WTC11 (cell line): ENCODE data around the gene FRYL. TPM values are rescaled to one million over a fixed set of nuclear protein-coding genes. Genes with fewer than 3 reads are reported as not detected.

Experiments
- ATAC-seq: fragments of 200-7000 bp; cut with Tn5 transposase; 2 replicates; pipeline ENCODE4 v1.10.0; 2021; ENCODE audit warnings: mild to moderate bottlenecking, moderate library complexity
- CTCF ChIA-PET: fragments of 300-600 bp; sonication (Branson Sonifier 250); formaldehyde crosslinking; loops from one replicate; lab custom pipeline; 2021; ENCODE audit warnings: antibody characterized with exemption; lab: Charles Lee
- POLR2A ChIA-PET: fragments of 350-600 bp; sonication (Branson Sonifier 250); formaldehyde crosslinking; loops from one replicate; lab custom pipeline; 2021; ENCODE audit warnings: antibody characterized with exemption; lab: Charles Lee
- DNase-seq: peaks from one replicate; pipeline ENCODE4 v3.0.0; 2021; ENCODE audit warnings: low spot score
- H3K27ac Mint-ChIP-seq: 2 replicates; pipeline ENCODE4 v1.8.0; 2021; ENCODE audit warnings: mixed read lengths
- H3K27me3 Mint-ChIP-seq: 2 replicates; pipeline ENCODE4 v1.8.0; 2021; ENCODE audit warnings: low read depth, mild to moderate bottlenecking, moderate library complexity, mixed read lengths
- H3K36me3 Mint-ChIP-seq: 2 replicates; pipeline ENCODE4 v1.8.0; 2021; ENCODE audit warnings: mixed read lengths
- H3K4me1 Mint-ChIP-seq: 2 replicates; pipeline ENCODE4 v1.8.0; 2022; ENCODE audit warnings: mixed read lengths
- H3K4me3 Mint-ChIP-seq: 2 replicates; pipeline ENCODE4 v1.8.0; 2021; ENCODE audit warnings: mild to moderate bottlenecking, moderate library complexity, mixed read lengths
- H3K9me3 Mint-ChIP-seq: 2 replicates; pipeline ENCODE4 v1.8.0; 2021; ENCODE audit warnings: mixed read lengths
- CBFB ChIP-seq: sonication (generic); formaldehyde crosslinking; IDR thresholded peaks from 2 replicates; pipeline ENCODE4 v1.8.1; 2022; ENCODE audit warnings: mild to moderate bottlenecking, low read depth, missing genetic modification reagents
- CREB1 ChIP-seq: sonication (generic); formaldehyde crosslinking; IDR thresholded peaks from 2 replicates; pipeline ENCODE4 v1.8.0; 2023; ENCODE audit warnings: mild to moderate bottlenecking, missing genetic modification reagents
- ELF4 ChIP-seq: sonication (generic); formaldehyde crosslinking; IDR thresholded peaks from 2 replicates; pipeline ENCODE4 v1.8.1; 2022; ENCODE audit warnings: low read depth, mild to moderate bottlenecking, moderate library complexity, missing genetic modification reagents
- FOXJ3 ChIP-seq: sonication (generic); formaldehyde crosslinking; IDR thresholded peaks from 2 replicates; pipeline ENCODE4 v1.9.0; 2021; ENCODE audit warnings: missing genetic modification reagents, mild to moderate bottlenecking, borderline replicate concordance
- FOXK1 ChIP-seq: sonication (generic); formaldehyde crosslinking; IDR thresholded peaks from 2 replicates; pipeline ENCODE4 v1.8.0; 2022; ENCODE audit warnings: mild to moderate bottlenecking, moderate library complexity, missing genetic modification reagents
- PRRX2 ChIP-seq: fragments of 250-450 bp; sonication (Bioruptor Pico); IDR thresholded peaks from 2 replicates; pipeline ENCODE4 v1.8.0; 2021; ENCODE audit warnings: mild to moderate bottlenecking
- RORB ChIP-seq: fragments of 250-450 bp; sonication (Bioruptor Pico); IDR thresholded peaks from 2 replicates; pipeline ENCODE4 v1.9.0; 2021; ENCODE audit warnings: mild to moderate bottlenecking
- TCF7 ChIP-seq: sonication (generic); formaldehyde crosslinking; IDR thresholded peaks from 2 replicates; pipeline ENCODE4 v1.8.0; 2022; ENCODE audit warnings: mild to moderate bottlenecking, low read depth, missing genetic modification reagents, moderate library complexity
- TEAD4 ChIP-seq: sonication (generic); formaldehyde crosslinking; IDR thresholded peaks from 2 replicates; pipeline ENCODE4 v1.8.0; 2022; ENCODE audit warnings: mild to moderate bottlenecking, missing genetic modification reagents
- ZNF232 ChIP-seq: sonication (generic); formaldehyde crosslinking; IDR thresholded peaks from 2 replicates; pipeline ENCODE4 v1.8.0; 2022; ENCODE audit warnings: mild to moderate bottlenecking, missing genetic modification reagents
- ZNF425 ChIP-seq: fragments of 250-450 bp; sonication (Bioruptor Pico); conservative IDR thresholded peaks from 2 replicates; pipeline ENCODE4 v1.9.0; 2021; ENCODE audit warnings: mild to moderate bottlenecking
- ZSCAN18 ChIP-seq: fragments of 250-450 bp; sonication (Bioruptor Pico); IDR thresholded peaks from 2 replicates; pipeline ENCODE4 v2.1.2; 2022; ENCODE audit warnings: mild to moderate bottlenecking, moderate library complexity
- total RNA-seq: library from RNA; stranded (reverse); gene quantifications from 3 replicates; pipeline ENCODE4 v1.2.3, GENCODE V29; 2021
- TF ChIP-seq, protein P1 (sequence below): sonication (generic); formaldehyde crosslinking; IDR thresholded peaks from 2 replicates; pipeline ENCODE4 v1.8.1; 2023; ENCODE audit warnings: mild to moderate bottlenecking, missing genetic modification reagents
- TF ChIP-seq, protein P2 (sequence below): sonication (generic); formaldehyde crosslinking; conservative IDR thresholded peaks from 2 replicates; pipeline ENCODE4 v1.8.1; 2022; ENCODE audit warnings: mild to moderate bottlenecking, missing genetic modification reagents
- TF ChIP-seq, protein P3 (sequence below): sonication (generic); formaldehyde crosslinking; IDR thresholded peaks from 2 replicates; pipeline ENCODE4 v1.8.1; 2022; ENCODE audit warnings: low read depth, missing genetic modification reagents, borderline replicate concordance
- TF ChIP-seq, protein P4 (sequence below): sonication (generic); formaldehyde crosslinking; IDR thresholded peaks from 2 replicates; pipeline ENCODE4 v1.8.0; 2022; ENCODE audit warnings: missing genetic modification reagents
- TF ChIP-seq, protein P5 (sequence below): sonication (generic); formaldehyde crosslinking; IDR thresholded peaks from 2 replicates; pipeline ENCODE4 v1.8.0; 2022; ENCODE audit warnings: mild to moderate bottlenecking, missing genetic modification reagents

FRYL gene
- total RNA-seq, 1 experiment from 2014 or later, result 38.7 TPM

DNA sequence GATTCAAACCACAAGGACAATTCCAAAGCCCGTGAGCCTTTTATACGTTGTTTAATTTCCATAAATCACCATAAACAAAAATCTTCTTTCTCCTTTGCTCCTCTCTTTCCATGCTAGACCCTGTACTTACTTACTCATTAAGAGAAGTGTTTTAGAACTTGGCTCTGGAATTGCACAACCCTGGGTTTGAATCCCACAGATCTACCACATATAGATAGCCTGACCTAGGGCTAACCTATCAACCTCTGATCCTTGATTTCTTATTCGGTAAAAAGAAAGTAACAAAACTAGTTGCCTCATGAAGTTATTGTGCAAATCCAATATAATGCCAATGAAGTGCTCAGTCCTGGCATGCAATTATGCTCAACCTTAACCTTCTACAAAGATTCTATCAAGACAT is 221.3 kb downstream of the FRYL start:
- peaks cover 45% of the 10 kb centered on the region for H3K36me3 Mint-ChIP-seq
- H3K9me3 Mint-ChIP-seq, result peaks cover 10% of the 10 kb centered on the region
- DNase-seq (no peak), ATAC-seq (no peak)
- no peak overlapping the region for H3K27ac Mint-ChIP-seq
- H3K4me1 Mint-ChIP-seq, result no peaks in the 10 kb centered on the region
- TF ChIP-seq, protein P1, sequence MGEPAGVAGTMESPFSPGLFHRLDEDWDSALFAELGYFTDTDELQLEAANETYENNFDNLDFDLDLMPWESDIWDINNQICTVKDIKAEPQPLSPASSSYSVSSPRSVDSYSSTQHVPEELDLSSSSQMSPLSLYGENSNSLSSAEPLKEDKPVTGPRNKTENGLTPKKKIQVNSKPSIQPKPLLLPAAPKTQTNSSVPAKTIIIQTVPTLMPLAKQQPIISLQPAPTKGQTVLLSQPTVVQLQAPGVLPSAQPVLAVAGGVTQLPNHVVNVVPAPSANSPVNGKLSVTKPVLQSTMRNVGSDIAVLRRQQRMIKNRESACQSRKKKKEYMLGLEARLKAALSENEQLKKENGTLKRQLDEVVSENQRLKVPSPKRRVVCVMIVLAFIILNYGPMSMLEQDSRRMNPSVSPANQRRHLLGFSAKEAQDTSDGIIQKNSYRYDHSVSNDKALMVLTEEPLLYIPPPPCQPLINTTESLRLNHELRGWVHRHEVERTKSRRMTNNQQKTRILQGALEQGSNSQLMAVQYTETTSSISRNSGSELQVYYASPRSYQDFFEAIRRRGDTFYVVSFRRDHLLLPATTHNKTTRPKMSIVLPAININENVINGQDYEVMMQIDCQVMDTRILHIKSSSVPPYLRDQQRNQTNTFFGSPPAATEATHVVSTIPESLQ, result no peak
- TF ChIP-seq ZNF425, result no peak
- no peak for TF ChIP-seq PRRX2 (CRISPR knock-in tag)
- TF ChIP-seq, protein P2, sequence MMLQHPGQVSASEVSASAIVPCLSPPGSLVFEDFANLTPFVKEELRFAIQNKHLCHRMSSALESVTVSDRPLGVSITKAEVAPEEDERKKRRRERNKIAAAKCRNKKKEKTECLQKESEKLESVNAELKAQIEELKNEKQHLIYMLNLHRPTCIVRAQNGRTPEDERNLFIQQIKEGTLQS, result no peak
- ChIA-PET POLR2A (no interaction called here), CTCF (no interaction called here)
- no peak overlapping the region for H3K4me3 Mint-ChIP-seq
- no peaks in the 10 kb centered on the region for H3K27me3 Mint-ChIP-seq

- H3K9me3 Mint-ChIP-seq, result peaks cover 10% of the 10 kb centered on the region
- H3K36me3 Mint-ChIP-seq, result peaks cover 49% of the 10 kb centered on the region
- CTCF ChIA-PET, result interaction anchor here (0.8 to 1.7 kb wide), 6 partner anchors 9 to 223 kb away, joined by 3 to 14 read pairs (median 4); no protein-coding TSS in a partner anchor
- H3K27me3 Mint-ChIP-seq, result no peaks in the 10 kb centered on the region
- no peak for TF ChIP-seq TCF7 (CRISPR knock-in tag)
- TF ChIP-seq FOXK1 (CRISPR knock-in tag), result no peak
- no peak for TF ChIP-seq ZSCAN18 (CRISPR knock-in tag)
- no peak for TF ChIP-seq FOXJ3
- TF ChIP-seq, protein P3, sequence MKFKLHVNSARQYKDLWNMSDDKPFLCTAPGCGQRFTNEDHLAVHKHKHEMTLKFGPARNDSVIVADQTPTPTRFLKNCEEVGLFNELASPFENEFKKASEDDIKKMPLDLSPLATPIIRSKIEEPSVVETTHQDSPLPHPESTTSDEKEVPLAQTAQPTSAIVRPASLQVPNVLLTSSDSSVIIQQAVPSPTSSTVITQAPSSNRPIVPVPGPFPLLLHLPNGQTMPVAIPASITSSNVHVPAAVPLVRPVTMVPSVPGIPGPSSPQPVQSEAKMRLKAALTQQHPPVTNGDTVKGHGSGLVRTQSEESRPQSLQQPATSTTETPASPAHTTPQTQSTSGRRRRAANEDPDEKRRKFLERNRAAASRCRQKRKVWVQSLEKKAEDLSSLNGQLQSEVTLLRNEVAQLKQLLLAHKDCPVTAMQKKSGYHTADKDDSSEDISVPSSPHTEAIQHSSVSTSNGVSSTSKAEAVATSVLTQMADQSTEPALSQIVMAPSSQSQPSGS, result no peak
- TF ChIP-seq ELF4 (CRISPR knock-in tag), result no peak
- no peak for TF ChIP-seq RORB (CRISPR knock-in tag)
- TF ChIP-seq, protein P4, sequence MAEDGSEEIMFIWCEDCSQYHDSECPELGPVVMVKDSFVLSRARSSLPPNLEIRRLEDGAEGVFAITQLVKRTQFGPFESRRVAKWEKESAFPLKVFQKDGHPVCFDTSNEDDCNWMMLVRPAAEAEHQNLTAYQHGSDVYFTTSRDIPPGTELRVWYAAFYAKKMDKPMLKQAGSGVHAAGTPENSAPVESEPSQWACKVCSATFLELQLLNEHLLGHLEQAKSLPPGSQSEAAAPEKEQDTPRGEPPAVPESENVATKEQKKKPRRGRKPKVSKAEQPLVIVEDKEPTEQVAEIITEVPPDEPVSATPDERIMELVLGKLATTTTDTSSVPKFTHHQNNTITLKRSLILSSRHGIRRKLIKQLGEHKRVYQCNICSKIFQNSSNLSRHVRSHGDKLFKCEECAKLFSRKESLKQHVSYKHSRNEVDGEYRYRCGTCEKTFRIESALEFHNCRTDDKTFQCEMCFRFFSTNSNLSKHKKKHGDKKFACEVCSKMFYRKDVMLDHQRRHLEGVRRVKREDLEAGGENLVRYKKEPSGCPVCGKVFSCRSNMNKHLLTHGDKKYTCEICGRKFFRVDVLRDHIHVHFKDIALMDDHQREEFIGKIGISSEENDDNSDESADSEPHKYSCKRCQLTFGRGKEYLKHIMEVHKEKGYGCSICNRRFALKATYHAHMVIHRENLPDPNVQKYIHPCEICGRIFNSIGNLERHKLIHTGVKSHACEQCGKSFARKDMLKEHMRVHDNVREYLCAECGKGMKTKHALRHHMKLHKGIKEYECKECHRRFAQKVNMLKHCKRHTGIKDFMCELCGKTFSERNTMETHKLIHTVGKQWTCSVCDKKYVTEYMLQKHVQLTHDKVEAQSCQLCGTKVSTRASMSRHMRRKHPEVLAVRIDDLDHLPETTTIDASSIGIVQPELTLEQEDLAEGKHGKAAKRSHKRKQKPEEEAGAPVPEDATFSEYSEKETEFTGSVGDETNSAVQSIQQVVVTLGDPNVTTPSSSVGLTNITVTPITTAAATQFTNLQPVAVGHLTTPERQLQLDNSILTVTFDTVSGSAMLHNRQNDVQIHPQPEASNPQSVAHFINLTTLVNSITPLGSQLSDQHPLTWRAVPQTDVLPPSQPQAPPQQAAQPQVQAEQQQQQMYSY (CRISPR knock-in tag), result no peak
- no peak for TF ChIP-seq CREB1 (CRISPR knock-in tag)
- no peak for TF ChIP-seq ZNF232
- TF ChIP-seq TEAD4 (CRISPR knock-in tag), result no peak
- no peak for TF ChIP-seq CBFB (CRISPR knock-in tag)
- TF ChIP-seq, protein P5, sequence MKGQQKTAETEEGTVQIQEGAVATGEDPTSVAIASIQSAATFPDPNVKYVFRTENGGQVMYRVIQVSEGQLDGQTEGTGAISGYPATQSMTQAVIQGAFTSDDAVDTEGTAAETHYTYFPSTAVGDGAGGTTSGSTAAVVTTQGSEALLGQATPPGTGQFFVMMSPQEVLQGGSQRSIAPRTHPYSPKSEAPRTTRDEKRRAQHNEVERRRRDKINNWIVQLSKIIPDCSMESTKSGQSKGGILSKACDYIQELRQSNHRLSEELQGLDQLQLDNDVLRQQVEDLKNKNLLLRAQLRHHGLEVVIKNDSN (CRISPR knock-in tag), result no peak
- H3K4me1 Mint-ChIP-seq, result no peaks in the 10 kb centered on the region
- no peak overlapping the region for H3K4me3 Mint-ChIP-seq
- ATAC-seq (no peak), DNase-seq (no peak)
- no peak overlapping the region for H3K27ac Mint-ChIP-seq
- POLR2A ChIA-PET, result no interaction called here
These were observed 222.1 kb downstream of the FRYL start for GRCh38 chr4:48558026-48558425.
